ENCODE measurements around the gene TENM4.

DNA sequence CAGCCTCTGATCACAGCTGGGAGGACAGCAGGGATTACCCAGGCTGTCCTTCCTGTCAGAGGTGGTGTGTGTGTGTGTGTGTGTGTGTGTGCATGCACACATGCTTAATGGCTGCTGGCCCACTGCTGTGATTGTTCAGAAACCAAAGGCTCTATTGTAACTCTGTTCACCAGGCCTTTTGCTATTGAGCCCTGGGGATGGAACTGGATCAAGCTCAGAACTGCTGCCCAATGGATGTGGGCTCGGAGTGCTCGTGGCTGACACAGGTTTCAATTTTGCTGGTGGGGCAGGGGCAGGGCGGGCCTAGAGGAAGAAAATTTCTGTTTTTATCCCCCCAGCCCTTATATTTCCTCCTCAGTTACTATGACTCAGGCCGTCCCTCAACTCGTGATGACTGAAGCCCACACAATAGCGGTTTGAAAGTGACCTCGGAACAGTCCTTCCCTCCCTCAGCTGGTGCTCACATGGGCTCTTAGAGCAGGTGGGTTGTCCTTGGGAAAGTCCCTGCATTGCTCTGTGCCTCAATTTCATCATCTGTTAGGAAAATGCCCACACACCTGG is 359.3 kb downstream of the TENM4 start:
- TF ChIP-seq, protein P1, sequence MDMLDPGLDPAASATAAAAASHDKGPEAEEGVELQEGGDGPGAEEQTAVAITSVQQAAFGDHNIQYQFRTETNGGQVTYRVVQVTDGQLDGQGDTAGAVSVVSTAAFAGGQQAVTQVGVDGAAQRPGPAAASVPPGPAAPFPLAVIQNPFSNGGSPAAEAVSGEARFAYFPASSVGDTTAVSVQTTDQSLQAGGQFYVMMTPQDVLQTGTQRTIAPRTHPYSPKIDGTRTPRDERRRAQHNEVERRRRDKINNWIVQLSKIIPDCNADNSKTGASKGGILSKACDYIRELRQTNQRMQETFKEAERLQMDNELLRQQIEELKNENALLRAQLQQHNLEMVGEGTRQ (IDR thresholded peaks at IDR 0.05): no peak
- TF ChIP-seq POLR2AphosphoS2 (conservative IDR thresholded peaks at IDR 0.05; ENCODE audit: low read length): no peak
